Measurements from ENCODE around the gene PDZRN3.
"Not testable (repeated sequence)": the region's sequence is repeated elsewhere in the genome, so short reads cannot be mapped to it uniquely, and the experiment has no call there.

Gene PDZRN3

GRCh38 chr3:73471986-73472787, 152.6 kb downstream of the PDZRN3 start (continued):
- TF ChIP-seq GLIS3 (CRISPR knock-in tag; IDR thresholded peaks at IDR 0.05) = no peak

GRCh38 chr3:73470860-73471259, 153.9 kb downstream of the PDZRN3 start:
- ATAC-seq = no peak
- no peak for TF ChIP-seq ISL1 (CRISPR knock-in tag; IDR thresholded peaks at IDR 0.05)
- no peak for TF ChIP-seq CSDC2 (CRISPR knock-in tag; IDR thresholded peaks at IDR 0.05)
- TF ChIP-seq ZNF8 (CRISPR knock-in tag; IDR thresholded peaks at IDR 0.05) = no peak
- TF ChIP-seq BACH2 (CRISPR knock-in tag; IDR thresholded peaks at IDR 0.05; ENCODE audit: borderline replicate concordance) = no peak

GRCh38 chr3:73469331-73469730, 155.4 kb downstream of the PDZRN3 start:
- TF ChIP-seq ZNF70 (CRISPR knock-in tag; IDR thresholded peaks at IDR 0.05) (no peak), TCF4 (CRISPR knock-in tag; IDR thresholded peaks at IDR 0.05; ENCODE audit: borderline replicate concordance) (peak; percentile 36; the same call in 1 of the 2 replicates)
- no peak for ATAC-seq

- ATAC-seq = no peak
- TF ChIP-seq RARB (CRISPR knock-in tag; IDR thresholded peaks at IDR 0.05) (no peak), ISL1 (CRISPR knock-in tag; IDR thresholded peaks at IDR 0.05) (no peak), OSR1 (CRISPR knock-in tag; IDR thresholded peaks at IDR 0.05) (no peak), ZC3H10 (CRISPR knock-in tag; IDR thresholded peaks at IDR 0.05) (no peak)
These were observed 157.5 kb downstream of the PDZRN3 start for GRCh38 chr3:73467211-73467610.

GRCh38 chr3:73465926-73466325, 158.8 kb downstream of the PDZRN3 start:
- ATAC-seq = no peak
- no peak for TF ChIP-seq RARB (CRISPR knock-in tag; IDR thresholded peaks at IDR 0.05)
- no peak for TF ChIP-seq CSRNP3 (CRISPR knock-in tag; IDR thresholded peaks at IDR 0.05)
- TF ChIP-seq ZNF8 (CRISPR knock-in tag; IDR thresholded peaks at IDR 0.05) = no peak
- TF ChIP-seq BACH2 (CRISPR knock-in tag; IDR thresholded peaks at IDR 0.05; ENCODE audit: borderline replicate concordance) = no peak
- TF ChIP-seq TCF4 (CRISPR knock-in tag; IDR thresholded peaks at IDR 0.05; ENCODE audit: borderline replicate concordance) = no peak
- no peak for TF ChIP-seq ISL1 (CRISPR knock-in tag; IDR thresholded peaks at IDR 0.05)
- no peak for TF ChIP-seq ZNF565 (CRISPR knock-in tag; conservative IDR thresholded peaks at IDR 0.05; ENCODE audit: low read depth)
- no peak for TF ChIP-seq CREB5 (CRISPR knock-in tag; IDR thresholded peaks at IDR 0.05; ENCODE audit: low read depth)
- no peak for TF ChIP-seq OSR1 (CRISPR knock-in tag; IDR thresholded peaks at IDR 0.05)
- TF ChIP-seq TOX (CRISPR knock-in tag; IDR thresholded peaks at IDR 0.05; ENCODE audit: borderline replicate concordance) = no peak

- ATAC-seq = not testable (repeated sequence)
These were observed 160.6 kb downstream of the PDZRN3 start for GRCh38 chr3:73464126-73464525.

- no peak for ATAC-seq
- TF ChIP-seq ARNTL (CRISPR knock-in tag; IDR thresholded peaks at IDR 0.05; ENCODE audit: borderline replicate concordance, low read depth) (no peak), TCF4 (CRISPR knock-in tag; IDR thresholded peaks at IDR 0.05; ENCODE audit: borderline replicate concordance) (no peak), CSDC2 (CRISPR knock-in tag; IDR thresholded peaks at IDR 0.05) (no peak), BACH2 (CRISPR knock-in tag; IDR thresholded peaks at IDR 0.05; ENCODE audit: borderline replicate concordance) (no peak), ISL1 (CRISPR knock-in tag; IDR thresholded peaks at IDR 0.05) (no peak), OSR1 (CRISPR knock-in tag; IDR thresholded peaks at IDR 0.05) (no peak), ESRRG (CRISPR knock-in tag; IDR thresholded peaks at IDR 0.05) (no peak), CSRNP3 (CRISPR knock-in tag; IDR thresholded peaks at IDR 0.05) (no peak), TSHZ2 (CRISPR knock-in tag; IDR thresholded peaks at IDR 0.05) (no peak), ZNF8 (CRISPR knock-in tag; IDR thresholded peaks at IDR 0.05) (no peak)
These were observed 163.2 kb downstream of the PDZRN3 start for GRCh38 chr3:73461547-73461946.
